Occipital lobe (tissue), 2 donors: ENCODE measurements around the gene SMARCA4. TPM values are rescaled to one million over a fixed set of nuclear protein-coding genes. Genes with fewer than 3 reads are reported as not detected.
"Not testable (repeated sequence)": the region's sequence is repeated elsewhere in the genome, so short reads cannot be mapped to it uniquely, and the experiment has no call there.

Source experiments
- DNase-seq: peaks from one replicate; lab custom pipeline; 2025; lab: John Stamatoyannopoulos, UW
- total RNA-seq: library from RNA; depleted of rRNA; stranded (reverse); fragments of >200 nt; gene quantifications from one replicate; pipeline ENCODE4 v1.2.3, GENCODE V29; 2014

The SMARCA4 gene
- total RNA-seq, 1 donor from 2014 or later, result 84.4 TPM

- peak; percentile 93 for DNase-seq
Measured at GRCh38 chr19:10928563-10929401, 32.0 kb upstream of the SMARCA4 start, which contains the start of the genes TIMM29 and YIPF2. Gene TIMM29 (plus strand): TSS chr19:10928811. CDS start chr19:10928823, 12 bp downstream. Gene YIPF2 (minus strand): TSS chr19:10928639. CDS start chr19:10928410, 229 bp downstream.

- DNase-seq, result no peak
Measured at GRCh38 chr19:10929402-10929794, 31.4 kb upstream of the SMARCA4 start.

GRCh38 chr19:10935371-10936059 lies 25.3 kb upstream of the SMARCA4 start:
- DNase-seq, result no peak

- no peak for DNase-seq
Measured at GRCh38 chr19:10936661-10937084, 24.2 kb upstream of the SMARCA4 start.

GRCh38 chr19:10941649-10942048 lies 19.2 kb upstream of the SMARCA4 start:
- DNase-seq, result not testable (repeated sequence)

GRCh38 chr19:10943412-10943811 lies 17.4 kb upstream of the SMARCA4 start:
- DNase-seq, result not testable (repeated sequence)

- DNase-seq, result no peak
Measured at GRCh38 chr19:10945264-10945663, 15.6 kb upstream of the SMARCA4 start.

- no peak for DNase-seq
Measured at GRCh38 chr19:10946958-10947657, 13.7 kb upstream of the SMARCA4 start.

- DNase-seq, result no peak
Measured at GRCh38 chr19:10952809-10953208, 8.0 kb upstream of the SMARCA4 start.

- not testable (repeated sequence) for DNase-seq
Measured at GRCh38 chr19:10959277-10959968, 1.4 kb upstream of the SMARCA4 start.

- DNase-seq, result no peak
Measured at GRCh38 chr19:10961073-10961860, 437 bp downstream of the SMARCA4 start.

- DNase-seq, result no peak
Measured at GRCh38 chr19:10962863-10963262, 2.0 kb downstream of the SMARCA4 start.

- no peak for DNase-seq
Measured at GRCh38 chr19:10963865-10964264, 3.0 kb downstream of the SMARCA4 start.

GRCh38 chr19:10964903-10965302 lies 4.1 kb downstream of the SMARCA4 start:
- no peak for DNase-seq

GRCh38 chr19:10965398-10965797 lies 4.6 kb downstream of the SMARCA4 start:
- no peak for DNase-seq

GRCh38 chr19:10966809-10967208 lies 6.0 kb downstream of the SMARCA4 start:
- DNase-seq, result no peak

GRCh38 chr19:10968527-10969135 lies 7.8 kb downstream of the SMARCA4 start:
- no peak for DNase-seq

- no peak for DNase-seq
Measured at GRCh38 chr19:10971107-10971726, 10.4 kb downstream of the SMARCA4 start.

- DNase-seq, result no peak
Measured at GRCh38 chr19:10975374-10976130, 14.7 kb downstream of the SMARCA4 start.
